Measurements from ENCODE around the gene FAM222B.
A peak's percentile ranks its signal among the peaks of the same experiment; 100 is the strongest.

Gene FAM222B

DNA sequence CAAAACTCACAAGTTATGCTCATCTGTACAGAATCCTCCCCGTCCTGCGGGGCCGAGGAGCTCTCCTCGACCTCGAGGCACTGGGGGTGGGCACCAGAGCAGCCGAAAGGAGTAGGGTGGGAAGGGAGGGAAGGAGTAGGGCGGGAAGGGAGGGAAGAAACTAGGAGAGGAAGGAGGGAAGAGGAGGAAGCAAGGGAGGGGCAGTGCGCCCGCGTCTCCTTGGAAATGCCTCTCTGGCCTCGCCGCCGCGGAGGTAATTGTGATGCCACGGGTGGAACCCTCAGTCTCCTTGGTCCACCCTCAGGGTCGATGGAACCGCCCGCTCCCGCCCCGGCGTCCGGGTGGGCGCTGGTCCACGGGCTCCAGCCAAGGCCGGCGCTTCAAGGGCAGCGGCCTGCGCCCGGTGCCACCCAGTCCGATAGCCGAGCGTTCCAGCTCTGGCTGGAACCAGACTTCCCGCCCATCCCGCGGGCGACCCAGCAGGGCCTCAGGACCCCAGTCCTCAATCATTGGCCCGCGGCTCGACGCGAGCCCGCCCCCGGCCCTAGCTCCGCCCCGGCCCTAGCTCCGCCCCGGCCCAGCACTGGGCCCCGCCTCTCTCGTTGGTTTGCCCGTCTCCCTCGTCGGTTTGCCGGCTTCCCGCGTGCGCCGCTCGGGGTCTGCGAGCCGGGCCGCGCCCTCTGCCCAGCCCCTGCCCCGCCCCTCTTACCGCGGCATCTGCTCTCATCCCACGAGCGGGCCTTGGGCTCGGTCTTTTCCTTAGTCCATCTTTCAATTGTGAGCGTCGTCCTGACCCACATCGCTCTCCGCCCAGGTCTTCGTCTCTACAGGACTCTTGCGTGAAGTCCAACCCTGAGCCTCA, 131.5 kb downstream of the FAM222B start:
- DNase-seq = peak; percentile 94

GRCh38 chr17:28707339-28707720, 135.3 kb downstream of the FAM222B start:
- no peak for DNase-seq

DNA sequence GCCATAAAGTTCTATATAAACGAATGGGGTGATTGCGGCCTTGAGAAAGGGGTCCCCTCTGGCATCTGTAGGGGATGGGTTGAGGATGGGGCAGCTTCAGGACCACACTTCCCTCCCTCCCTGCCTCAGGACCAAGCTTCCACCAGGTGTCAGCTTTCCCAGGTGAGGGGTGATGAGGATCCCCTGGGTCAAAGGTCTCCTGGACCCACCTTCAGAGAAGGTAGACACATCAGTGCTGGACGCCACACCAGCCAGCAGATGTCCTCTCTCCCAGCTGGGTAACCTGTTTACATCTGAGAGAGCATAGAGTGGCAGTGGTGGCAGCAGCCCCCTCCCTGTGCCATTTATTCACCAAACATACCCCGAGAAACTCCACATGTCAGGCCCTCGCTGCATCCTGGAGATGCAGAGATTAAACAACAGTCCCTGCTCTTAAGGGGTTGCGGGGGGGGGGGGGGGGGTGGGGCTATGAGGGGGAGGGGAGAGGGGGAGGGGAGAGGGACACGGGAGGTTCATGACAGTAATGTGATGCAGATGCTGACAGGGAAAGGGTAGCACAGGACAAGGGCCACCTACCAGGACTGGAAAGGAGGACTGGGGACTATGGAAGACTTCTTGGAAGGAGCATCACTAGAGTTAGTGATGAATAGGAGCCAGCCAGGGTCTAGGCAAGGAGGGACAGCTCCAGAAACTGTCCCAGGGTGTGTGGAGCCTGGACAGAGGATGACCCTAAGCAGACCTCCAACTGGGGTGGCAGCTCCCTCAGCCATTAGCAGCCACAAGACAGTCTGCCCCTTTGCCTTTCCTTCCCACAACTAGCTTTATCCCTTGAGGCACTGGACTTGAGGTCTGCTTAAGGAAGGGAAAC, 135.9 kb downstream of the FAM222B start:
- no peak for DNase-seq
